ENCODE measurements around the gene CELSR1.
A peak's percentile ranks its signal among the peaks of the same experiment; 100 is the strongest.

DNA sequence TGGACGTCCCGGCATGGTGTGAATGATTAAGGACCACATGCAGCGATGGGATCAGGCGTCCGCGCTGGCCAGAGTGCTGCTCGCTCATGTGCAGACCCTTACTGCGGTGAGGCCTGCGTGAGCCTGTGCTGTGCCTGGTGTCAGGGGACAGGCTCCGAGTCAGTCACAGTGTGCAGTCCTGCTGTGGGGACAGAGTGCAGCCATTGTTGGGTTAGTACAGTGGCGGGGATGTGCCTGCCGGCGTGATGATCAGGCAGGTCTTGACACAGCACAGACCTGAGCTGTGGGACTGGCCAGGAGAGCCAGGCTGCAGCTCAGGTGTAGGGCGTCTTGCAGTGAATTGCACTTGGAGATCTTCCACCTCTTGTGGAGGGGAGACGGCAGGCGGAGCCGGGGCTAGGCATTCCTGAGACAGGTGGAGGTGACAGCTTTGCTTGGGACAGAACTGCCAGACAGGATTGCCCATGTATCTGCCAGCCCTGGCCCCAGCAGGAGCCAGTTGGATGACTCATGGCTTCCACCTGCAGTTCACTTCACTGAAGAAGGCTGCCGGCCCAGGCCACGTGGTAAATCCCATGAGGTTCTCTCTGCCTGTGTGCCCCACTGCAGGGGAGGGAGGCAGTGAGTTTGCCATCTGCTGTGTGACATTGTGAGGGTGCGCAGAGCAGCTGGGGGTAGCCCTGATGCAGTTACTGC, 184.6 kb downstream of the CELSR1 start:
- TF ChIP-seq CTCF (IDR thresholded peaks at IDR 0.05 in 8 of 11, conservative IDR thresholded peaks at IDR 0.05 in 3 of 11) = no peak
- peak in 1 of 3 donors; percentile 36 for TF ChIP-seq POLR2AphosphoS5 (IDR thresholded peaks at IDR 0.05)

Measured in spleen (tissue), 7 donors.